GM12892 (cell line): ENCODE data around the gene PSAP.

Source experiments
- POLR2A ChIP-seq: IDR thresholded peaks from 2 replicates; pipeline ENCODE4 v1.6.1; 2011; ENCODE audit warnings: low read depth, low read length, control low read depth
- TAF1 ChIP-seq: IDR thresholded peaks from 2 replicates; pipeline ENCODE4 v1.6.1; 2011; ENCODE audit warnings: low read depth, mild to moderate bottlenecking, control low read depth, low read length, borderline replicate concordance

DNA sequence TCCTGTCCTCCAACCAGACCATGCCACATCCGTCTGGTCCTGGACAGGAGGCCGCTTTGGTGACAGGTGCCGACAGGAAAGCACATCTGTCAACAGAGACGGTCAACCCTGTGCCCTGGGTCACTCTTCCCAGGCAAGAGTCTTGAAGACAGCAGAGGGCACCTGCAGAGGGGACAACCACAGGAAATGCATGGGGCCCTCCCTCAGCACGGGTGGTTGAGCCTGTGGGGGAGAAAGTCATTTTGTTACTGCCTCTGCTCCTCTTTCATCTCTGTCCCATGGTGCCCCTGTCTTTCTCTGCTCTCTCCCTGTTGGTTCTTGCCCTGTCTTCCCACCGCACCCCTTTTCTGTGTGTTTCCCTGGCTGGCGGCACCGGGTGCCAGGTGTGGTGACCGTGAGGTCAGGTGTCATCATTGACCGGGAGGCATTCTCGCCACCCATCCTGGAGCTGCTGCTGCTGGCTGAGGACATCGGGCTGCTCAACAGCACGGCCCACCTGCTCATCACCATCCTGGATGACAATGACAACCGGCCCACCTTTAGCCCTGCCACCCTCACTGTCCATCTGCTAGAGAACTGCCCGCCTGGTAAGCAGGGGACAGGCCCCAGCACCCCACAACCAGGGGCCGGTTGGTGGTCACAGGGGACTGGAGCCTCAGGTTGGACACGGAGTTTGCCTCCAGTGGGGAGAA, 60.2 kb downstream of the PSAP start:
- TF ChIP-seq TAF1 = no peak
- no peak for TF ChIP-seq POLR2A
